Kidney (tissue), 14 donors: Measurements from ENCODE around the gene ARID1B. TPM values are rescaled to one million over a fixed set of nuclear protein-coding genes. Genes with fewer than 3 reads are reported as not detected.

Source experiments
- DNase-seq, 5 donors: peaks; one replicate each; pipeline ENCODE4 v3.0.0-alpha.2; 2013 to 2020
- FAIRE-seq: peaks from 2 replicates; lab custom pipeline; 2012; peaks lifted over from hg19 to GRCh38; lab: Jason Lieb, UNC
- H3K27ac ChIP-seq, 2 donors: one replicate each; pipeline ENCODE4 v1.7.0; 2013; ENCODE audit warnings: low read depth in 2 of 2, low read length in 2 of 2, inconsistent platforms in 1 of 2
- H3K27me3 ChIP-seq: one replicate; pipeline ENCODE4 v1.7.1; 2013; ENCODE audit warnings: low read length, inconsistent platforms; ENCODE audit not compliant: control insufficient read depth, insufficient read depth
- H3K36me3 ChIP-seq, 3 donors: one replicate each; pipeline versions ENCODE4 v1.7.0 to v1.7.1; 2013; ENCODE audit warnings: low read length in 3 of 3, control low read depth in 1 of 3, inconsistent platforms in 1 of 3; ENCODE audit not compliant: insufficient read depth in 3 of 3, control insufficient read depth in 2 of 3
- H3K4me1 ChIP-seq, 3 donors: one replicate each; pipeline versions ENCODE4 v1.7.0 to v1.7.1; 2013; ENCODE audit warnings: low read length in 3 of 3, inconsistent platforms in 1 of 3, low read depth in 1 of 3; ENCODE audit not compliant: control insufficient read depth in 2 of 3, insufficient read depth in 2 of 3
- H3K4me3 ChIP-seq, 3 donors: one replicate each; pipeline versions ENCODE4 v1.7.0 to v1.8.1; 2013; ENCODE audit warnings: low read length in 3 of 3, control low read depth in 1 of 3, inconsistent platforms in 1 of 3
- H3K9ac ChIP-seq, 3 donors: one replicate each; pipeline versions ENCODE4 v1.7.0 to v1.7.1; 2013; ENCODE audit warnings: low read length in 3 of 3, control low read depth in 1 of 3, inconsistent platforms in 1 of 3
- H3K9me3 ChIP-seq, 3 donors: one replicate each; pipeline versions ENCODE4 v1.7.0 to v1.7.1; 2013; ENCODE audit warnings: low read length in 3 of 3, control low read depth in 1 of 3, inconsistent platforms in 1 of 3; ENCODE audit not compliant: control insufficient read depth in 2 of 3, insufficient read depth in 1 of 3
- intact Hi-C: fragments of 100-400 bp; cut with DNase I; formaldehyde crosslinking; loops from one replicate; pipeline ENCODE4 v1.11.1; 2022
- polyA plus RNA-seq: library from polyadenylated mRNA; stranded (reverse); fragments of 350-450 nt; fragmentation: Illumina TruSeq; extraction: RNeasy Lipid Tissue Mini Kit (QIAGEN cat#74804); gene quantifications from one replicate; pipeline ENCODE4 v1.2.3, GENCODE V29; 2014; ENCODE audit warnings: low read depth, low replicate concordance; ENCODE audit not compliant: insufficient read depth
- total RNA-seq: library from RNA; stranded (reverse); fragmentation: NEBNext Ultra II Directional; extraction: Animal tissue kit (Norgen Biotek cat#: 25700); gene quantifications from one replicate; pipeline ENCODE4 v1.2.1, GENCODE V29; 2021
- TF ChIP-seq, protein P1 (sequence below): IDR thresholded peaks from 3 replicates; pipeline ENCODE4 v1.5.1; 2012; ENCODE audit warnings: mild to moderate bottlenecking, moderate library complexity, borderline replicate concordance; ENCODE audit not compliant: insufficient read depth; ENCODE audit errors: extremely low read depth
- donor health status: control.
- donor health status: control.
- donor health status: control.
- donor health status: control.
- donor health status: control.
- donor health status: DM: yes; HTN: yes; CAD: no.
- donor health status: Normal renal cell carcinoma (clear cell type).

ARID1B gene
- total and polyA plus RNA-seq, 2 donors from 2014 or later: 16.4 to 110 TPM

DNA sequence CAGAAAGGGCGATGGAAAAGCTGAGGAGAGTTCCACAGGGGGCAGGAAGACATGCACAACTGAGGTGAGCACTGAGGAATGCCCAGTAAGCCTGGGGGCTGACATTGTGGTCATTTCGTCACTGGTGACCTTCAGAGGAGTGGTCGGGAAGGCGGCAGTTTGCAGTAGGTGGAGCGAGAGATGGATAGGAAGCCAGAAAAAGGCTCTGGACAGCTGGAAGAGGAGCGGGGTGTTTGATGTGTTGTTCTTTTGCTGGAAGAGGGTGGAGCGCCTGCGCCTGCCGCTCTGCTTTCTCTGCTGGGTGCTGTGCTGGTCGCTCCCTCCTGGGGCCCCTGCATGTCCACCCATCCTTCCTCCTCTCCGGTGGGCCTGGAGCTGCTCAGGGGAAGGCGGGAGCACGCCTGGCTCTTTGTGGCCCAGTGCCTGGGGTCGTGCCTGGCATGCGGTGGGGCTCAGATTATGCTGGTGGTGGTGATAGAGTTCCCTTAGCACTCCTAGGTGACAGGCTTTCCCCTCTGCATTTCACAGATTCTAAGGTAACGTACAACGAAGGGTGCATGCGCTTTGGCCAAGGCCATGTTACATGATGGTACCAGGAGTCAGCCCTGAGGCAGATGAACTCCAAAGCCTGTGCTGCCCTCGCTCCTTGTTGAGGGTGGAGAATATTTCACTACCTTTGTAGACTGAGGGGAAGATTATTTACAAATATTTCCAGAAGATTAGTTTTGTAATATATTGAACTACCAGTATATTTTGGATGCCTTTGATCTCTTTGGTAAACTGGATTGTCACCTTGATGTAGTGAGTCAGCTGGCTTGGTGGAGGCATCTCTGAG, 20.9 kb downstream of the ARID1B start:
- Histone ChIP-seq H3K4me3 (no peak overlapping the region), H3K27ac (no peak overlapping the region), H3K9ac (no peak overlapping the region), H3K9me3 (no peaks in the 10 kb centered on the region), H3K36me3 (no peaks in the 10 kb centered on the region), H3K27me3 (no peaks in the 10 kb centered on the region), H3K4me1 (peaks cover 0 to 15% (median 10%) of the 10 kb centered on the region in 3 donors)
- TF ChIP-seq, protein P1, sequence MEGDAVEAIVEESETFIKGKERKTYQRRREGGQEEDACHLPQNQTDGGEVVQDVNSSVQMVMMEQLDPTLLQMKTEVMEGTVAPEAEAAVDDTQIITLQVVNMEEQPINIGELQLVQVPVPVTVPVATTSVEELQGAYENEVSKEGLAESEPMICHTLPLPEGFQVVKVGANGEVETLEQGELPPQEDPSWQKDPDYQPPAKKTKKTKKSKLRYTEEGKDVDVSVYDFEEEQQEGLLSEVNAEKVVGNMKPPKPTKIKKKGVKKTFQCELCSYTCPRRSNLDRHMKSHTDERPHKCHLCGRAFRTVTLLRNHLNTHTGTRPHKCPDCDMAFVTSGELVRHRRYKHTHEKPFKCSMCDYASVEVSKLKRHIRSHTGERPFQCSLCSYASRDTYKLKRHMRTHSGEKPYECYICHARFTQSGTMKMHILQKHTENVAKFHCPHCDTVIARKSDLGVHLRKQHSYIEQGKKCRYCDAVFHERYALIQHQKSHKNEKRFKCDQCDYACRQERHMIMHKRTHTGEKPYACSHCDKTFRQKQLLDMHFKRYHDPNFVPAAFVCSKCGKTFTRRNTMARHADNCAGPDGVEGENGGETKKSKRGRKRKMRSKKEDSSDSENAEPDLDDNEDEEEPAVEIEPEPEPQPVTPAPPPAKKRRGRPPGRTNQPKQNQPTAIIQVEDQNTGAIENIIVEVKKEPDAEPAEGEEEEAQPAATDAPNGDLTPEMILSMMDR: no peak
- DNase-seq (peak in 1 of 5 donors; percentile 63), FAIRE-seq (no peak)
- intact Hi-C loops: no loop called here

DNA sequence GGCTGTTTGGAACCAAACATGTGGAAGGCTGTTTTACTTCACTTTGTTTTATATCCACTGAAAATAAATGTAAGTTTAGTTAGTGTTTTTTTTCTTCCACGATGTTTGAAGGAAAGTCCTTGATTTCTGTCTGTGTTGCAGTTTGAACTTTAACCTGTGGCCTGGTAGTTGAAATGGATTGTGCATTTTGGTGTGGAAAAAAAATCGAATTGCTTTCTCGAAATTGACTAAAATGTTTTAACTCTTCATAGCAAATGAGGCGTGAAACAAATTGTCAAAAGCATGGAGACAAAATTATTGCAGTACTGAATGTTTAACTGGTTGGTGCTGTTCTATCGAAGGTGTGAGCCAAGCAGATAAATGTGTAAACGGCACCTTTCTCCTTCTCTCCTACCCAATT, 24.5 kb downstream of the ARID1B start:
- no peak overlapping the region for H3K9ac ChIP-seq
- no peak overlapping the region for H3K27ac ChIP-seq
- H3K9me3 ChIP-seq: no peaks in the 10 kb centered on the region
- DNase-seq: no peak
- H3K36me3 ChIP-seq: no peaks in the 10 kb centered on the region
- FAIRE-seq: no peak
- H3K4me1 ChIP-seq: peaks cover 0 to 13% (median 2%) of the 10 kb centered on the region in 3 donors
- TF ChIP-seq, protein P1: no peak
- H3K27me3 ChIP-seq: no peaks in the 10 kb centered on the region
- H3K4me3 ChIP-seq: no peak overlapping the region
- intact Hi-C loops: no loop called here

DNA sequence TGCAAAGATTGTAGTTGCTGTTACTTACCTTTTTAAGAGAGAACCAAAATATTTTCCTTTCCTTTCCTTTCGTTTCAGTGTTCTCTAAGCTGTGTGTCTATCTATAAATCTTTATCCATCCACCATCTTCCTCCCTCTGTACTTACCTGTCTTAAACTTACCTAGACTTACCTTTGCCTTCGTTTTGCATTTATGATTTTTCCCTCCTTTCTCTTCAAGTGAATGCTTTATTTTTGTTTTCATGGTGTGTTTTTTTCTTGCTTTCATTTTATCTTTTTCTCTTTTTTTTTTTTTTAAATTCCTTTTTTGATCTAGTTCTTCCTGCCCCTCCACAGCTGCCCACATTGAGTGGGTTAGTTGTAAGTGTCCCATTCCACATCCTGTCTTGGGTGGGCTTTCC, 26.2 kb downstream of the ARID1B start:
- Histone ChIP-seq H3K4me3 (no peak overlapping the region), H3K9me3 (no peaks in the 10 kb centered on the region), H3K9ac (no peak overlapping the region), H3K27ac (no peak overlapping the region), H3K4me1 (peaks cover 0 to 21% (median 4%) of the 10 kb centered on the region in 3 donors), H3K27me3 (no peaks in the 10 kb centered on the region), H3K36me3 (no peaks in the 10 kb centered on the region)
- intact Hi-C loops: no loop called here
- FAIRE-seq (no peak), DNase-seq (no peak)
- TF ChIP-seq, protein P1: no peak
